ENCODE measurements around the gene UBE2O.

The UBE2O gene

GRCh38 chr17:76492989-76493501 lies 40.1 kb upstream of the UBE2O start:
- no peaks in the 10 kb centered on the region for H3K27me3 ChIP-seq (replicated peaks; ENCODE audit: insufficient read depth, low read length)
- H3K4me2 ChIP-seq (ENCODE audit: low read depth, low read length): peak overlapping the region; percentile 75
- H3K4me1 ChIP-seq (ENCODE audit: low read length): peaks cover 49% of the 10 kb centered on the region
- no peaks in the 10 kb centered on the region for H3K9me3 ChIP-seq (replicated peaks; ENCODE audit: insufficient read depth, low read length)
- no peaks in the 10 kb centered on the region for H3K36me3 ChIP-seq (replicated peaks; ENCODE audit: insufficient read depth, low read length)
- peaks cover 25% of the 10 kb centered on the region for H3F3A ChIP-seq (ENCODE audit: insufficient read depth, low read length)
- no peaks in the 10 kb centered on the region for H4K20me1 ChIP-seq (ENCODE audit: insufficient read depth, low read length)
- peak overlapping the region; percentile 83 for H3K27ac ChIP-seq (ENCODE audit: low read length)
- peaks cover 47% of the 10 kb centered on the region for H3K79me2 ChIP-seq (ENCODE audit: low read length)
- H3K9me2 ChIP-seq (replicated peaks; ENCODE audit: insufficient read depth, low read length): no peaks in the 10 kb centered on the region
- peak overlapping the region; percentile 3; the same call in 1 of the 2 replicates for H2AFZ ChIP-seq (ENCODE audit: low read length)
- peak overlapping the region; percentile 10; the same call in 1 of the 2 replicates for H3K4me3 ChIP-seq (ENCODE audit: low read length)
- TF ChIP-seq EZH2 (optimal IDR thresholded peaks at IDR 0.05; ENCODE audit: low read depth, low read length): no peak
- no peak for TF ChIP-seq EZH2phosphoT487 (IDR thresholded peaks at IDR 0.05; ENCODE audit: low read length)
- peak; percentile 81 for DNase-seq
- H3K9ac ChIP-seq (ENCODE audit: low read length): peak overlapping the region; percentile 61

DNA sequence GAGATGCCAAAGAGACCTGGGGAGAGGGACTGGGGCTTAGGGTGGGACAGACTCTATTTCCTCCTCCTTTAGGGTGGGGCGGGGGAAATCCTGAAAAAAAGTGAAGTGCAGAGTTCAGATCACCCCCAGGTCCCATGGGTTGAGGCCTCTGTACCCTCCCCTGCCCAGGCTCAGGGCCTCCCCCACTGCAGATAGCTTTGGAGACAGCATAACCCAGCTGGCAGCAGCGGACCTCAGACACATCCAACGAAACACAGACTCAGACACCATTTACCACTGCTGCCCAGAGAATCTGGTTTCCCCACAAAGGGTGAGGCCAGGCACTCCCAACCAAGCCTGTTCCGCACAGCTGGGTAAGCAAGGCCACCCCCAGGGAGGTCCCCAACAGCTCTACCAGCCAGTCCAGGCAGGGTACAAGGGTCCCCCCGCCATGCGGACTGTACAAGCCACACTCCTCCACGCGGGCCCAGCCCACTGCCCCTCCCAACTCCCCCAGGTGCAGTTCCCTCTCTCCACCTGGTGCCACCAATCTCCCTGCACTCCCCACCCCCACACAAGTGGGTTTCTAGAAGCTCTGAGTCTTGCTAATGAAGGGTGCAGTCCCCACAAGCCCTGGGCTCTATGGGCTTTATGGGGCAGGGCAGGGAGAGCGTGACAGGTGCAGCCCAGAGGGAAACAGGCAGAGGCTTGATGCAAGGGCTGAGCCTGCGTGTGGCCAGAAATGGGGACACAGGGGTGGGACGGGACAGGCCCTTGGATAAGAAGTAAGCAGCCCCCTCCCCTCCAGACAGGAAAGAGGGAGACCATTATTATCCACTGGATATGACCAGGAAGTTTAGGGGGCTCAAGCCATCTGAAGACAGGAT lies 39.4 kb upstream of the UBE2O start:
- Histone ChIP-seq H2AFZ (ENCODE audit: low read length) (no peak overlapping the region), H3K9me2 (replicated peaks; ENCODE audit: insufficient read depth, low read length) (no peaks in the 10 kb centered on the region), H4K20me1 (ENCODE audit: insufficient read depth, low read length) (no peaks in the 10 kb centered on the region), H3K4me1 (ENCODE audit: low read length) (peaks cover 43% of the 10 kb centered on the region), H3K27me3 (replicated peaks; ENCODE audit: insufficient read depth, low read length) (no peaks in the 10 kb centered on the region), H3F3A (ENCODE audit: insufficient read depth, low read length) (peaks cover 25% of the 10 kb centered on the region), H3K4me3 (ENCODE audit: low read length) (no peak overlapping the region; the same call in 1 of the 2 replicates), H3K27ac (ENCODE audit: low read length) (peak overlapping the region; percentile 83), H3K36me3 (replicated peaks; ENCODE audit: insufficient read depth, low read length) (no peaks in the 10 kb centered on the region), H3K9ac (ENCODE audit: low read length) (peak overlapping the region; percentile 61), H3K9me3 (replicated peaks; ENCODE audit: insufficient read depth, low read length) (no peaks in the 10 kb centered on the region), H3K4me2 (ENCODE audit: low read depth, low read length) (peak overlapping the region; percentile 75), H3K79me2 (ENCODE audit: low read length) (peaks cover 40% of the 10 kb centered on the region)
- no peak for DNase-seq
- no peak for TF ChIP-seq EZH2 (optimal IDR thresholded peaks at IDR 0.05; ENCODE audit: low read depth, low read length)
- TF ChIP-seq EZH2phosphoT487 (IDR thresholded peaks at IDR 0.05; ENCODE audit: low read length): no peak
- TF ChIP-seq, protein P1, sequence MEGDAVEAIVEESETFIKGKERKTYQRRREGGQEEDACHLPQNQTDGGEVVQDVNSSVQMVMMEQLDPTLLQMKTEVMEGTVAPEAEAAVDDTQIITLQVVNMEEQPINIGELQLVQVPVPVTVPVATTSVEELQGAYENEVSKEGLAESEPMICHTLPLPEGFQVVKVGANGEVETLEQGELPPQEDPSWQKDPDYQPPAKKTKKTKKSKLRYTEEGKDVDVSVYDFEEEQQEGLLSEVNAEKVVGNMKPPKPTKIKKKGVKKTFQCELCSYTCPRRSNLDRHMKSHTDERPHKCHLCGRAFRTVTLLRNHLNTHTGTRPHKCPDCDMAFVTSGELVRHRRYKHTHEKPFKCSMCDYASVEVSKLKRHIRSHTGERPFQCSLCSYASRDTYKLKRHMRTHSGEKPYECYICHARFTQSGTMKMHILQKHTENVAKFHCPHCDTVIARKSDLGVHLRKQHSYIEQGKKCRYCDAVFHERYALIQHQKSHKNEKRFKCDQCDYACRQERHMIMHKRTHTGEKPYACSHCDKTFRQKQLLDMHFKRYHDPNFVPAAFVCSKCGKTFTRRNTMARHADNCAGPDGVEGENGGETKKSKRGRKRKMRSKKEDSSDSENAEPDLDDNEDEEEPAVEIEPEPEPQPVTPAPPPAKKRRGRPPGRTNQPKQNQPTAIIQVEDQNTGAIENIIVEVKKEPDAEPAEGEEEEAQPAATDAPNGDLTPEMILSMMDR (IDR thresholded peaks at IDR 0.05; ENCODE audit: low read length): no peak

DNA sequence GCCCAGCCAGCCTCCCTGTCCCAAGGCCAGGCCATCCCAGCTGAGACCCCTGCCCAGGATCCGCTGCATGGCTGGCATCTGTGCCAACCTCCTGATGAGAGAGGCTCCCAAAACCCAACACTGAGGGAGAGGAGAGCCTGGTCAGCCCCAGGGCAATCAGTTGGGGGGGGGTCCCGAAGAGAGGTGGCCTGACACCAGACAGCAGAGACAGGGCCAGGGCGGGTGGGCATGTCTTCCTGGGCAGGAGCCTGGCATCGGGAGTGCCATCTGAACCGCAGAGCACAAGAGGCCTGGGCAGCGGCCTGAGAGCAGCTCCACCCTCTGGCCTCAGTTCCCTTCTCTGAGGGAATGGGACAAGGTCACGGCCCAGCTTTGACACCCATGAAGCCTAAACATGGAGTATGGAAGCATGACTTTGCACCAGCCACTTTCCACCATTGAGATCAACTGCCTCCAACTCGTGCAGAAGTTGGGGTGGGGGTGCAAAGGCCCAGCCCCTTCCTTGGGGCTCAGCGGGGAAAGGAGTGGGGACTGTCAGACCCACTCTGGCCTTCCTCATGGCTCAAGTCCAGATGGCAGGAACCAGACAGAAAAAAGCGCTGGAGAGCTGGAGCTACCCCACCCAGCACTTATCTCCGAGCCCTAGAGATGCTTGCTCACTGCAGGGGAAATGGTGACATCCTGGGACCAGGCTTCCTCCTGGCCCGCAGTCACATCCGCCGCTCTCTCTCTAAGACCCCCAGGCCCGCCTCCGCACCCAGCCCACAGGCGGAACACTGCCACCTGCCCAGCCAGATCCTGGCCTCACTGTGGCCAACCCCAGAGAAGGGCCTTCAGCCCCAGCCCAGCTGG lies 38.5 kb upstream of the UBE2O start:
- no peak for TF ChIP-seq EZH2phosphoT487 (IDR thresholded peaks at IDR 0.05; ENCODE audit: low read length)
- TF ChIP-seq, protein P1 (IDR thresholded peaks at IDR 0.05; ENCODE audit: low read length): no peak
- no peak for TF ChIP-seq EZH2 (optimal IDR thresholded peaks at IDR 0.05; ENCODE audit: low read depth, low read length)
- H3K9me2 ChIP-seq (replicated peaks; ENCODE audit: insufficient read depth, low read length): no peaks in the 10 kb centered on the region
- no peak for DNase-seq
- H3K4me1 ChIP-seq (ENCODE audit: low read length): peaks cover 41% of the 10 kb centered on the region
- H3K9me3 ChIP-seq (replicated peaks; ENCODE audit: insufficient read depth, low read length): no peaks in the 10 kb centered on the region
- H3K4me3 ChIP-seq (ENCODE audit: low read length): no peak overlapping the region
- peaks cover 32% of the 10 kb centered on the region for H3K79me2 ChIP-seq (ENCODE audit: low read length)
- peaks cover 27% of the 10 kb centered on the region for H3F3A ChIP-seq (ENCODE audit: insufficient read depth, low read length)
- no peak overlapping the region for H2AFZ ChIP-seq (ENCODE audit: low read length)
- H3K36me3 ChIP-seq (replicated peaks; ENCODE audit: insufficient read depth, low read length): no peaks in the 10 kb centered on the region
- no peaks in the 10 kb centered on the region for H4K20me1 ChIP-seq (ENCODE audit: insufficient read depth, low read length)
- H3K27ac ChIP-seq (ENCODE audit: low read length): peak overlapping the region; percentile 83; the same call in 1 of the 2 replicates
- H3K9ac ChIP-seq (ENCODE audit: low read length): no peak overlapping the region
- no peaks in the 10 kb centered on the region for H3K27me3 ChIP-seq (replicated peaks; ENCODE audit: insufficient read depth, low read length)
- H3K4me2 ChIP-seq (ENCODE audit: low read depth, low read length): no peak overlapping the region

All from MM.1S (cell line).